ENCODE data around the gene CNTNAP1.
A peak's percentile ranks its signal among the peaks of the same experiment; 100 is the strongest.
"Not testable (repeated sequence)": the region's sequence is repeated elsewhere in the genome, so short reads cannot be mapped to it uniquely, and the experiment has no call there.

CNTNAP1 gene

DNA sequence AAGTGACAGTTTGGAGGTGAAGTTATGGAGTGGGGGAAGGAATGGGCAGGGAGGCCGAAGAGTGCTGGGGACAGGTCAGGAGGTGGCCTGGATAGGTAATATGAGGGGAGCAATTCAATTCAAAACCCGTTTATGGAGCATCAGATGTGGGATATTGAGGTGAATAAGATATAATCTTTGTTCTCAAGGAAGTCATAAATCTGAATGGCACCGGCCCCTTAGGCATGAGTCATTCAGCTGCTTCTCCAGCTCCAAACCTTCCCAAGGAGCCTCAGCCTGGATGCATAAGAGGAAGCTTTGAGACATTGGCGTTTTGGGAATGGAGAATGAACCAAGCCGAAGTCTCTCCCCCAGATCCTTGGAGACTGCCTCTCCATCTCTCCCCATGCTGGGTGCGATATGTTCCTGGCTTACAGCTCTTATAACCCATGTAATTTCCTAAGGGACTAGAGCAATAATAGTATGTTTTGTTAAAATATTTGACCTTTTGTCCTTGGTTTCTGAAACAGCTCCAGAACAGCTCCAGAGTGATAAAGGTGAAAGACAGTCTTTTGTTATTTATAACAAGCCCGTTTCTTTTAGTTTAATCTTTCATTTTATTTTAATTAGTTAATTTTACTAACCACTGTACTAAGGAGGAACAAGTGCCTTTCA, 21.5 kb upstream of the CNTNAP1 start:
- Histone ChIP-seq H3K4me3 (ENCODE audit: low read length, poor library complexity, severe bottlenecking) (no peak overlapping the region), H3K79me2 (ENCODE audit: insufficient read depth, low read length) (peaks cover 3% of the 10 kb centered on the region; the same call in 1 of the 2 replicates)

DNA sequence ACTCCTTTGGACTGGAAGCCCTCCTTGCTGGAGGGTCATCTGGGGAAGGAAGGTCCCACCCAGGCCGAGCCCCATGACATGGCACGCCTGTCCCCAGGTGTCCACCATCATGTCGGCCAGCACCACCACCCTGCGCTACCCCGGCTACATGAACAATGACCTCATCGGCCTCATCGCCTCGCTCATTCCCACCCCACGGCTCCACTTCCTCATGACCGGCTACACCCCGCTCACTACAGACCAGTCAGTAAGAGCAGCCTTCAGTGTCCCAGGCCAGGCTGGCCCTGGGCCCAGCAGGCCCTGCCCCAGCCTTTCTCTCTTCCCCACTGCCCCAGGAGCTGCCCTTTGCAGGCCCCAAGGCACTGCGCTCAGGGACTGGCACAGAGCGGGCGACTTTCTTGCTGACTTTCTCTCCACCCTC, 16.7 kb upstream of the CNTNAP1 start:
- Histone ChIP-seq H2AFZ (ENCODE audit: low read length) (no peak overlapping the region), H3K9me3 (ENCODE audit: insufficient read depth, low read depth, low read length) (no peaks in the 10 kb centered on the region), H3K4me2 (ENCODE audit: low read depth, low read length, poor library complexity, severe bottlenecking) (no peak overlapping the region), H3K79me2 (ENCODE audit: insufficient read depth, low read length) (no peaks in the 10 kb centered on the region), H3F3A (ENCODE audit: low read depth) (no peaks in the 10 kb centered on the region), H3K36me3 (ENCODE audit: insufficient read depth, low read length) (no peaks in the 10 kb centered on the region), H3K27me3 (ENCODE audit: insufficient read depth, low read length, poor library complexity, severe bottlenecking) (no peaks in the 10 kb centered on the region), H3K9ac (ENCODE audit: low read depth, low read length, poor library complexity, severe bottlenecking) (no peak overlapping the region), H3K4me3 (ENCODE audit: low read length, poor library complexity, severe bottlenecking) (no peak overlapping the region), H3K9me2 (replicated peaks; ENCODE audit: low read depth, low read length) (no peaks in the 10 kb centered on the region), H3K4me1 (ENCODE audit: insufficient read depth, low read length, poor library complexity, severe bottlenecking) (peaks cover 1% of the 10 kb centered on the region), H4K20me1 (ENCODE audit: insufficient read depth, low read length, poor library complexity, severe bottlenecking) (no peaks in the 10 kb centered on the region)
- TF ChIP-seq CTCF (conservative IDR thresholded peaks at IDR 0.05; ENCODE audit: low read length), result no peak
- TF ChIP-seq EZH2phosphoT487 (IDR thresholded peaks at IDR 0.05; ENCODE audit: borderline replicate concordance), result no peak

More for the DNA sequence above, 21.5 kb upstream of the CNTNAP1 start:
- Histone ChIP-seq H3F3A (ENCODE audit: low read depth) (no peaks in the 10 kb centered on the region), H3K4me1 (ENCODE audit: insufficient read depth, low read length, poor library complexity, severe bottlenecking) (peaks cover 13% of the 10 kb centered on the region), H4K20me1 (ENCODE audit: insufficient read depth, low read length, poor library complexity, severe bottlenecking) (no peaks in the 10 kb centered on the region), H3K27me3 (ENCODE audit: insufficient read depth, low read length, poor library complexity, severe bottlenecking) (no peaks in the 10 kb centered on the region), H2AFZ (ENCODE audit: low read length) (no peak overlapping the region), H3K36me3 (ENCODE audit: insufficient read depth, low read length) (no peaks in the 10 kb centered on the region), H3K4me2 (ENCODE audit: low read depth, low read length, poor library complexity, severe bottlenecking) (peak overlapping the region; percentile 46), H3K9ac (ENCODE audit: low read depth, low read length, poor library complexity, severe bottlenecking) (no peak overlapping the region), H3K9me3 (ENCODE audit: insufficient read depth, low read depth, low read length) (no peaks in the 10 kb centered on the region), H3K9me2 (replicated peaks; ENCODE audit: low read depth, low read length) (no peaks in the 10 kb centered on the region)
- no peak for TF ChIP-seq CTCF (conservative IDR thresholded peaks at IDR 0.05; ENCODE audit: low read length)
- TF ChIP-seq EZH2phosphoT487 (IDR thresholded peaks at IDR 0.05; ENCODE audit: borderline replicate concordance), result no peak

GRCh38 chr17:42666126-42666525, 16.2 kb upstream of the CNTNAP1 start:
- H3K9me2 ChIP-seq (replicated peaks; ENCODE audit: low read depth, low read length); H3K4me1 ChIP-seq (ENCODE audit: insufficient read depth, low read length, poor library complexity, severe bottlenecking); H2AFZ ChIP-seq (ENCODE audit: low read length); H3K4me2 ChIP-seq (ENCODE audit: low read depth, low read length, poor library complexity, severe bottlenecking); H4K20me1 ChIP-seq (ENCODE audit: insufficient read depth, low read length, poor library complexity, severe bottlenecking); H3K9me3 ChIP-seq (ENCODE audit: insufficient read depth, low read depth, low read length); H3K27me3 ChIP-seq (ENCODE audit: insufficient read depth, low read length, poor library complexity, severe bottlenecking); H3F3A ChIP-seq (ENCODE audit: low read depth); H3K9ac ChIP-seq (ENCODE audit: low read depth, low read length, poor library complexity, severe bottlenecking); H3K36me3 ChIP-seq (ENCODE audit: insufficient read depth, low read length); H3K4me3 ChIP-seq (ENCODE audit: low read length, poor library complexity, severe bottlenecking); H3K79me2 ChIP-seq (ENCODE audit: insufficient read depth, low read length): not testable (repeated sequence)
